H1 (cell line): Measurements from ENCODE around the gene DDR1. TPM values are rescaled to one million over a fixed set of nuclear protein-coding genes. Genes with fewer than 3 reads are reported as not detected.

Source experiments
- CTCF ChIA-PET: fragments of 300-600 bp; sonication (Branson Sonifier 250); formaldehyde crosslinking; loops from one replicate; lab custom pipeline; 2021; ENCODE audit not compliant: partially characterized antibody; lab: Charles Lee
- POLR2A ChIA-PET: fragments of 300-600 bp; sonication (Branson Sonifier 250); formaldehyde crosslinking; loops from one replicate; lab custom pipeline; 2021; ENCODE audit warnings: inconsistent platforms; ENCODE audit not compliant: partially characterized antibody; lab: Charles Lee
- DNase-seq, 2 experiments: peaks; one replicate each; pipeline versions ENCODE4 v3.0.0 to v3.0.0-alpha.2; 2010 to 2022; ENCODE audit warnings: low spot score in 2 of 2, low read depth in 1 of 2, mixed read lengths in 1 of 2
- FAIRE-seq: peaks from 2 replicates; lab custom pipeline; 2011; peaks lifted over from hg19 to GRCh38; lab: Jason Lieb, UNC
- H2AFZ ChIP-seq: 2 replicates; pipeline ENCODE4 v1.8.1; 2012; ENCODE audit warnings: low read length, inconsistent platforms
- H2AK5ac ChIP-seq: 2 replicates; pipeline ENCODE4 v1.6.1; 2013; ENCODE audit warnings: low read depth, low read length
- H2BK120ac ChIP-seq: replicated peaks from 2 replicates; pipeline ENCODE3; 2013; ENCODE audit warnings: low read depth, low read length, inconsistent platforms
- H2BK12ac ChIP-seq: 2 replicates; pipeline ENCODE4 v1.6.1; 2013; ENCODE audit warnings: low read depth, low read length
- H2BK15ac ChIP-seq: 2 replicates; pipeline ENCODE4 v1.6.1; 2013; ENCODE audit warnings: low read length
- H2BK20ac ChIP-seq: 2 replicates; pipeline ENCODE4 v1.6.1; 2013; ENCODE audit warnings: low read length
- H2BK5ac ChIP-seq: 2 replicates; pipeline ENCODE4 v1.6.1; 2013; ENCODE audit warnings: low read depth, low read length
- H3K14ac ChIP-seq: 2 replicates; pipeline ENCODE4 v1.6.1; 2013; ENCODE audit warnings: inconsistent platforms; ENCODE audit not compliant: insufficient read length
- H3K18ac ChIP-seq: 2 replicates; pipeline ENCODE4 v1.6.1; 2013; ENCODE audit warnings: low read length; ENCODE audit errors: extremely low read depth
- H3K23ac ChIP-seq: 2 replicates; pipeline ENCODE4 v1.6.1; 2013; ENCODE audit warnings: inconsistent platforms; ENCODE audit not compliant: insufficient read length
- H3K23me2 ChIP-seq: 2 replicates; pipeline ENCODE4 v1.6.1; 2013; ENCODE audit warnings: low read depth, low read length
- H3K27ac ChIP-seq: 2 replicates; pipeline ENCODE4 v1.6.1; 2011; ENCODE audit warnings: low read depth, low read length, inconsistent platforms
- H3K27me3 ChIP-seq, 4 experiments: replicated peaks in 1 of 4; 1 replicate in 1 of 4; 2 replicates in 3 of 4; pipeline versions ENCODE4 v1.6.1 to v1.8.1; 2011 to 2013; ENCODE audit warnings: low read length in 3 of 4, mild to moderate bottlenecking in 3 of 4, inconsistent platforms in 2 of 4, mixed read lengths in 2 of 4, moderate library complexity in 1 of 4; ENCODE audit not compliant: control insufficient read depth in 3 of 4, insufficient read depth in 3 of 4; ENCODE audit errors: extremely low read depth in 1 of 4
- H3K36me3 ChIP-seq, 4 experiments: 2 replicates each; pipeline versions ENCODE4 v1.6.1 to v1.8.1; 2011 to 2013; ENCODE audit warnings: mild to moderate bottlenecking in 4 of 4, low read length in 3 of 4, moderate library complexity in 2 of 4, control low read depth in 1 of 4, inconsistent platforms in 1 of 4; ENCODE audit not compliant: insufficient read depth in 4 of 4, control insufficient read depth in 2 of 4
- H3K4ac ChIP-seq: replicated peaks from 2 replicates; pipeline ENCODE3; 2013; ENCODE audit warnings: low read length, low read depth, mixed read lengths, inconsistent platforms; ENCODE audit not compliant: insufficient read length
- H3K4me1 ChIP-seq, 4 experiments: replicated peaks in 1 of 4; 1 replicate in 1 of 4; 2 replicates in 3 of 4; pipeline versions ENCODE4 v1.6.1 to v1.8.1; 2011 to 2013; ENCODE audit warnings: low read length in 3 of 4, inconsistent platforms in 2 of 4, mixed read lengths in 1 of 4; ENCODE audit not compliant: insufficient read depth in 4 of 4, control insufficient read depth in 3 of 4
- H3K4me2 ChIP-seq, 2 experiments: 2 replicates each; pipeline versions ENCODE4 v1.6.1 to v1.8.1; 2011 to 2013; ENCODE audit warnings: low read depth in 2 of 2, low read length in 2 of 2, control low read depth in 1 of 2, inconsistent platforms in 1 of 2, mild to moderate bottlenecking in 1 of 2; ENCODE audit not compliant: insufficient read depth in 1 of 2
- H3K4me3 ChIP-seq, 4 experiments: fragments of 200-600, 300-600 bp in 1 of 4; sonication (generic), shearing (Covaris generic), sonication (Bioruptor Twin) in 1 of 4; 2 replicates each; pipeline versions ENCODE4 v1.5.1 to v1.8.1; 2011 to 2016; ENCODE audit warnings: low read length in 4 of 4, low read depth in 3 of 4, control low read depth in 2 of 4, inconsistent platforms in 2 of 4, mild to moderate bottlenecking in 2 of 4, mixed read lengths in 1 of 4, moderate library complexity in 1 of 4; ENCODE audit not compliant: insufficient read depth in 2 of 4; ENCODE audit errors: extremely low read depth in 1 of 4
- H3K56ac ChIP-seq: replicated peaks from 2 replicates; pipeline ENCODE3; 2013; ENCODE audit warnings: low read depth, mild to moderate bottlenecking, mixed read lengths, low read length, inconsistent platforms; ENCODE audit not compliant: insufficient read length
- H3K79me1 ChIP-seq: 2 replicates; pipeline ENCODE4 v1.6.1; 2013; ENCODE audit warnings: low read depth, low read length, control low read depth
- H3K79me2 ChIP-seq, 2 experiments: 2 replicates each; pipeline versions ENCODE4 v1.6.1 to v1.8.1; 2012 to 2013; ENCODE audit warnings: low read length in 2 of 2, mild to moderate bottlenecking in 2 of 2, inconsistent platforms in 1 of 2; ENCODE audit not compliant: insufficient read depth in 2 of 2, control insufficient read depth in 1 of 2
- H3K9ac ChIP-seq, 4 experiments: replicated peaks in 1 of 4; 1 replicate in 1 of 4; 2 replicates in 3 of 4; pipeline versions ENCODE4 v1.6.1 to v1.8.1; 2011 to 2013; ENCODE audit warnings: low read depth in 3 of 4, low read length in 3 of 4, control low read depth in 2 of 4, mild to moderate bottlenecking in 2 of 4, moderate library complexity in 2 of 4, inconsistent platforms in 1 of 4; ENCODE audit errors: extremely low read depth in 1 of 4
- H3K9me3 ChIP-seq, 2 experiments: 2 replicates each; pipeline versions ENCODE4 v1.6.1 to v1.8.1; 2012 to 2013; ENCODE audit warnings: mild to moderate bottlenecking in 2 of 2, moderate library complexity in 2 of 2, control low read depth in 1 of 2, inconsistent platforms in 1 of 2, low read depth in 1 of 2, low read length in 1 of 2, mixed read lengths in 1 of 2; ENCODE audit not compliant: insufficient read depth in 2 of 2
- H4K20me1 ChIP-seq, 2 experiments: replicated peaks in 1 of 2; 2 replicates each; pipeline versions ENCODE3 to v1.8.1; 2011 to 2013; ENCODE audit warnings: inconsistent platforms in 2 of 2, low read length in 2 of 2, mild to moderate bottlenecking in 1 of 2; ENCODE audit not compliant: insufficient read depth in 2 of 2, control insufficient read depth in 1 of 2
- H4K5ac ChIP-seq: 2 replicates; pipeline ENCODE4 v1.6.1; 2013; ENCODE audit warnings: low read length, low read depth, mixed read lengths, inconsistent platforms; ENCODE audit not compliant: insufficient read length
- H4K8ac ChIP-seq: 2 replicates; pipeline ENCODE4 v1.8.0; 2013; ENCODE audit warnings: mild to moderate bottlenecking, moderate library complexity, low read length, inconsistent platforms; ENCODE audit not compliant: insufficient read depth; ENCODE audit errors: extremely low read depth
- H4K91ac ChIP-seq: replicated peaks from 2 replicates; pipeline ENCODE3; 2013; ENCODE audit warnings: low read length, mixed read lengths, inconsistent platforms; ENCODE audit not compliant: insufficient read length
- CBX5 ChIP-seq: fragments of 300-800, 300-1000 bp; sonication (generic); IDR thresholded peaks from 2 replicates; pipeline ENCODE4 v1.7.1; 2016; ENCODE audit warnings: antibody characterized with exemption, low read length, low read depth
- JUN ChIP-seq: IDR thresholded peaks from 2 replicates; pipeline ENCODE4 v1.6.1; 2011; ENCODE audit warnings: low read depth, mild to moderate bottlenecking, improper control_type of control experiment, low read length
- KDM5A ChIP-seq: fragments of 200-600 bp; IDR thresholded peaks from 2 replicates; pipeline ENCODE4 v1.7.1; 2012; ENCODE audit warnings: mild to moderate bottlenecking, low read length, inconsistent platforms, mixed read lengths
- PHF8 ChIP-seq: fragments of 200-600 bp; sonication (generic); conservative IDR thresholded peaks from 2 replicates; pipeline ENCODE4 v1.7.1; 2012; ENCODE audit warnings: low read depth, mild to moderate bottlenecking, inconsistent platforms, low read length, moderate library complexity
- RBBP5 ChIP-seq: IDR thresholded peaks from 2 replicates; pipeline ENCODE4 v1.7.1; 2012; ENCODE audit warnings: low read depth, mild to moderate bottlenecking, inconsistent platforms, low read length, moderate library complexity, borderline replicate concordance
- RXRA ChIP-seq: IDR thresholded peaks from 2 replicates; pipeline ENCODE4 v1.6.1; 2011; ENCODE audit warnings: low read depth, mild to moderate bottlenecking, low read length, moderate library complexity; ENCODE audit not compliant: insufficient read depth
- SIN3A ChIP-seq, 2 experiments: IDR thresholded peaks in 1 of 2; conservative IDR thresholded peaks in 1 of 2; 2 replicates each; pipeline ENCODE4 v1.6.1; 2011 to 2012; ENCODE audit warnings: low read length in 2 of 2, improper control_type of control experiment in 1 of 2, low read depth in 1 of 2, mild to moderate bottlenecking in 1 of 2
- TAF7 ChIP-seq: optimal IDR thresholded peaks from 2 replicates; pipeline ENCODE3; 2011; ENCODE audit warnings: low read depth, mild to moderate bottlenecking, inconsistent platforms, low read length, moderate library complexity, borderline replicate concordance
- TBP ChIP-seq: IDR thresholded peaks from 2 replicates; pipeline ENCODE4 v1.6.1; 2011; ENCODE audit warnings: low read depth, low read length, improper control_type of control experiment
- TEAD4 ChIP-seq: IDR thresholded peaks from 2 replicates; pipeline ENCODE4 v1.6.1; 2012; ENCODE audit warnings: low read depth, low read length, inconsistent platforms, mixed read lengths
- ZNF274 ChIP-seq: IDR thresholded peaks from 2 replicates; pipeline ENCODE4 v1.7.0; 2012; ENCODE audit warnings: low read length, borderline replicate concordance; ENCODE audit errors: extremely low read depth
- WGBS, 2 experiments: shearing (Covaris generic) in 1 of 2; methylation state at CpG; one replicate each; pipeline versions ENCODE4 v1.1.6 to v1.1.7; 2013 to 2015; ENCODE audit warnings: low lambda C conversion rate in 2 of 2, mixed read lengths in 2 of 2, inconsistent platforms in 1 of 2, low coverage in 1 of 2, missing lambda C conversion rate in 1 of 2; ENCODE audit not compliant: insufficient replicate concordance in 2 of 2, insufficient coverage in 1 of 2, insufficient read length in 1 of 2; ENCODE audit errors: extremely low coverage in 1 of 2, missing lambda C conversion rate in 1 of 2; 5-methylcytosine and 5-hydroxymethylcytosine counted together
- polyA plus RNA-seq, 7 experiments: library from polyadenylated mRNA; depleted of rRNA in 3 of 7; stranded (reverse) in 5 of 7; unstranded in 2 of 7; fragments of >200 nt in 5 of 7; fragments of 200-250 nt in 2 of 7; gene quantifications; 1 replicate in 5 of 7; 2 replicates in 1 of 7; 4 replicates in 1 of 7; pipeline versions ENCODE4 v1.2.1 to v1.2.3, GENCODE V29; 2011 to 2013; ENCODE audit warnings: missing spikeins in 2 of 7, mixed read lengths in 2 of 7
- total RNA-seq: library from RNA; stranded (reverse); fragmentation: NEBNext Ultra II Directional; extraction: Animal tissue kit (Norgen Biotek cat#: 25700); gene quantifications from 2 replicates; pipeline ENCODE4 v1.2.1, GENCODE V29; 2021
- TF ChIP-seq, protein P1 (sequence below): IDR thresholded peaks from 2 replicates; pipeline ENCODE4 v1.6.1; 2012; ENCODE audit warnings: low read length, inconsistent platforms

Gene DDR1
- total and polyA plus RNA-seq, 2 of the 8 experiments (the other 6 are each of a cell fraction or from before 2014, with no cell fraction given): 99.4 to 181 TPM

DNA sequence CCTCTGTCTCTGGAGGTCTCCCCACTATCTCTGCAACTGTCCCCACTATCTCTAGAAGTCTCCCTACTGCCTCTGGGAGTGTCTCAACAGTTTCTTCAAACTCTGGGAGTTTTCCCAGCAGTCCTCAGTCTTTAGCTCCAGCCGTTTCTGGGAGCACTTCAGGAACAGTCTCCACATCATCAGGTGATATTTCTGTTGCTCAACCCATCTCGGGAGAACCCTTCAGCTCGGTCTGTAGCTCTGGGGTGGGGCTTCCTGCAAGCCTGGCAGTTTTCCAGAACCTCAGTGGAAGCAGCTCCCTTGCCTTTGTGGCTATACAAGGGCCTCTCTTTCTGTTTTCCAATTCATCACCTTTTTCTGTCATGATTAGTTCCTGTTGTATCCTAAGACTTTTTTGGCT is 50.7 kb downstream of the DDR1 start:
- no peak for DNase-seq
- TF ChIP-seq TAF7: no peak
- TF ChIP-seq, protein P1, sequence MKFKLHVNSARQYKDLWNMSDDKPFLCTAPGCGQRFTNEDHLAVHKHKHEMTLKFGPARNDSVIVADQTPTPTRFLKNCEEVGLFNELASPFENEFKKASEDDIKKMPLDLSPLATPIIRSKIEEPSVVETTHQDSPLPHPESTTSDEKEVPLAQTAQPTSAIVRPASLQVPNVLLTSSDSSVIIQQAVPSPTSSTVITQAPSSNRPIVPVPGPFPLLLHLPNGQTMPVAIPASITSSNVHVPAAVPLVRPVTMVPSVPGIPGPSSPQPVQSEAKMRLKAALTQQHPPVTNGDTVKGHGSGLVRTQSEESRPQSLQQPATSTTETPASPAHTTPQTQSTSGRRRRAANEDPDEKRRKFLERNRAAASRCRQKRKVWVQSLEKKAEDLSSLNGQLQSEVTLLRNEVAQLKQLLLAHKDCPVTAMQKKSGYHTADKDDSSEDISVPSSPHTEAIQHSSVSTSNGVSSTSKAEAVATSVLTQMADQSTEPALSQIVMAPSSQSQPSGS: no peak
- no peak for TF ChIP-seq RBBP5
- TF ChIP-seq SIN3A (conservative IDR thresholded peaks at IDR 0.05 in 1 of 2, IDR thresholded peaks at IDR 0.05 in 1 of 2; ENCODE audit: low read depth in 1 of 2, low read length in 2 of 2): no peak
- no peak for TF ChIP-seq ZNF274
- no peak for TF ChIP-seq CBX5
- TF ChIP-seq KDM5A: no peak
- no peak for TF ChIP-seq PHF8
- no peak for TF ChIP-seq RXRA
- no peak for TF ChIP-seq TBP
- no peak for TF ChIP-seq TEAD4
- TF ChIP-seq JUN: no peak

More for the DNA sequence above, 50.7 kb downstream of the DDR1 start:
- Histone ChIP-seq H2AFZ (no peak overlapping the region), H3K9ac (no peak overlapping the region), H4K8ac (no peak overlapping the region), H3K4ac (no peak overlapping the region), H2BK20ac (no peak overlapping the region), H3K23ac (no peak overlapping the region), H3K36me3 (no peaks in the 10 kb centered on the region), H3K14ac (no peak overlapping the region), H3K79me2 (no peaks in the 10 kb centered on the region), H3K27ac (no peak overlapping the region), H4K91ac (no peak overlapping the region), H2BK5ac (no peak overlapping the region), H3K4me2 (no peak overlapping the region), H3K56ac (no peak overlapping the region), H4K20me1 (no peaks in the 10 kb centered on the region), H2BK15ac (no peak overlapping the region), H3K27me3 (no peaks in the 10 kb centered on the region; a peak in 1 of 7 replicates), H2BK12ac (no peak overlapping the region), H2BK120ac (no peak overlapping the region), H3K23me2 (0 out of 2 replicates have a peak, but pooled peaks cover 4% of the 10 kb centered on the region), H3K4me3 (no peak overlapping the region), H2AK5ac (no peak overlapping the region), H4K5ac (no peak overlapping the region), H3K18ac (no peak overlapping the region), H3K4me1 (peaks cover 0 to 9% (median 0%) of the 10 kb centered on the region in 4 experiments; a peak in 1 of 7 replicates), H3K79me1 (no peaks in the 10 kb centered on the region), H3K9me3 (no peaks in the 10 kb centered on the region)
- POLR2A ChIA-PET: interaction anchor here (0.8 to 1.0 kb wide), 2 partner anchors 19 to 24 kb away, joined by 3 read pairs; no protein-coding TSS in a partner anchor
- no peak for FAIRE-seq
- WGBS, 2 experiments: 90% methylated on average over 3 of the region's 3 CpGs; no CpG with 5 or more reads in 1 of the 2 experiments
- CTCF ChIA-PET: interaction anchor here (0.7 to 2.3 kb wide), 5 partner anchors 9 to 213 kb away, joined by 3 to 8 read pairs (median 3); no protein-coding TSS in a partner anchor
